ENCODE data around the gene IL17A.
"Not testable (repeated sequence)": the region's sequence is repeated elsewhere in the genome, so short reads cannot be mapped to it uniquely, and the experiment has no call there.

The IL17A gene

DNA sequence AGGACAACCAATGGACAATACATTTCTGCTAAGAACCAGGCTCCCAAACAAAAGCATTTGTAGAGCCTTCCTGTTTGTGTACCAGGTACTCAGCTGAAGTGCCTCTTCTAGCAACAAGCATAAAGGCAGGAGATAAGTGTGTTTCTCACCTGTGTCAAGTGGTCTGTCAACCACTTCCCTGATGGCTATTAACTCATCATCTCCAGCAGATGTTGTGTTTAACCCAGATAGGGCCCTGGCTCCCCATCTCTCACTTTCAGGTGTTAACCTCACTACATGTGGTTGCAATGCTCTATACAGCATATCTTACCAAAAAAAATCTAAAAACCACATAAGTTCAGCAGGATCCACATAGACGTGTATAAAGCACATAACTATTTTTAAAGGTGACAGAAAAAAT, 9.6 kb upstream of the IL17A start:
- ATAC-seq (replicated peaks; ENCODE audit: extremely low read depth, poor library complexity, severe bottlenecking) = peak; percentile 96
- peaks cover 24% of the 10 kb centered on the region for H3K4me1 Mint-ChIP-seq
- H3K27me3 Mint-ChIP-seq = peaks cover 60% of the 10 kb centered on the region
- H3K36me3 Mint-ChIP-seq (ENCODE audit: insufficient read depth) = peaks cover 7% of the 10 kb centered on the region
- no peak overlapping the region for H3K4me3 Mint-ChIP-seq
- peak in 1 of 2 donors; percentile 56 for DNase-seq (ENCODE audit: low spot score in 2 of 2)
- no peaks in the 10 kb centered on the region for H3K9me3 Mint-ChIP-seq
- peak overlapping the region; percentile 42 for H3K27ac Mint-ChIP-seq (ENCODE audit: low read depth)

DNA sequence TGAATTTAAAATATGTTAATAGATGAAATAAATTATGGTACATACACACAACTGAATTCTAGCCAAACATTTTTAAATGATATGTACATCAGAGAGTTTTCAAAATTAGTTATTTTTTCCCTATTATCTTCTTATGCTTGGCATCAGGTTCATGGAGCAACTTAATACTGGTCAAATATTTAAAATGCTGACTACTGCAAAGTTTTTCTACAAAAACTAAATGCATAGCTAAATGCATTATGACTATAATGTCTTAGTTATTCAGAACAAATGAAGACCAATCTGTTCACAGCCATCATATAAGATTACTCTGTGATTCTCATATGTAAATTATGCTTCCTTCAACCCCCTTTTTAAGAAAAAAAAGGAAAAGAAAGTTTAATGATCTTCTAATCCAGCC, 8.2 kb upstream of the IL17A start:
- peaks cover 7% of the 10 kb centered on the region for H3K36me3 Mint-ChIP-seq (ENCODE audit: insufficient read depth)
- H3K27ac Mint-ChIP-seq (ENCODE audit: low read depth) = no peak overlapping the region
- DNase-seq (ENCODE audit: low spot score in 2 of 2) (no peak), ATAC-seq (replicated peaks; ENCODE audit: extremely low read depth, poor library complexity, severe bottlenecking) (no peak)
- peaks cover 24% of the 10 kb centered on the region for H3K4me1 Mint-ChIP-seq
- H3K4me3 Mint-ChIP-seq = no peak overlapping the region
- peaks cover 60% of the 10 kb centered on the region for H3K27me3 Mint-ChIP-seq
- H3K9me3 Mint-ChIP-seq = no peaks in the 10 kb centered on the region

GRCh38 chr6:52180787-52181558, 5.2 kb upstream of the IL17A start:
- H3K27me3 Mint-ChIP-seq = peaks cover 70% of the 10 kb centered on the region
- ATAC-seq (replicated peaks; ENCODE audit: extremely low read depth, poor library complexity, severe bottlenecking) (no peak), DNase-seq (ENCODE audit: low spot score in 2 of 2) (no peak)
- no peak overlapping the region for H3K4me3 Mint-ChIP-seq
- peaks cover 9% of the 10 kb centered on the region for H3K36me3 Mint-ChIP-seq (ENCODE audit: insufficient read depth)
- no peak overlapping the region for H3K27ac Mint-ChIP-seq (ENCODE audit: low read depth)
- peaks cover 19% of the 10 kb centered on the region for H3K4me1 Mint-ChIP-seq
- H3K9me3 Mint-ChIP-seq = no peaks in the 10 kb centered on the region

DNA sequence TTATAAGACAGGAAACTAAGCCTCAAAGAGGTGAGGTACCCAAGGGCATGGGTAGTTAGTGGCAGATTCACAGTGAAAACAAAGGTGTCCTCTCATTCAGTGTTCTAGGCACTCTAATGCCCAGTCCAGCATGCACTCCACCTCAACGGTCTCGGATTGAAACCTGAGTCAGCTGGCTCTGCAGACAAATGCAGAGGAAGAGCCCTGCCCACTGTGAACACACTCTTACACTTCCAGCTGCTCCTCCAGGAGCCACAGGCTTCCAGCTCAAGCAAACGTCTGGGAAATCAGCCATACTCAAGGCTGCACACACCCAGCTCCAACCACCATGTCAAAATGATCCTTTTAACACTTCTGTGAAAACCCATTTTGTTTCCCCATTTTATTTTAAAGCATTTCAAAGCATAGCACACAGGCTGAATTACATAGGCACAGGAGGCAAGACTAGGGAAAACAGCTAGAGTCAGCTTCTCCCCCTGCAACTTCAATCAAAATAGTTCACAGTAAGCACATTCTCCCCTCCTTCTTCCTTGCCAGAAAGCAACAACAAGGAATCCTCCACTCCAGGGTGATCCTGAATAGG, 3.0 kb upstream of the IL17A start:
- Mint-ChIP-seq H3K36me3 (ENCODE audit: insufficient read depth) (peaks cover 5% of the 10 kb centered on the region), H3K9me3 (no peaks in the 10 kb centered on the region), H3K27ac (ENCODE audit: low read depth) (no peak overlapping the region), H3K4me1 (peaks cover 9% of the 10 kb centered on the region), H3K27me3 (peaks cover 89% of the 10 kb centered on the region), H3K4me3 (no peak overlapping the region)
- ATAC-seq (replicated peaks; ENCODE audit: extremely low read depth, poor library complexity, severe bottlenecking) = no peak
- DNase-seq (ENCODE audit: low spot score in 2 of 2) = no peak

DNA sequence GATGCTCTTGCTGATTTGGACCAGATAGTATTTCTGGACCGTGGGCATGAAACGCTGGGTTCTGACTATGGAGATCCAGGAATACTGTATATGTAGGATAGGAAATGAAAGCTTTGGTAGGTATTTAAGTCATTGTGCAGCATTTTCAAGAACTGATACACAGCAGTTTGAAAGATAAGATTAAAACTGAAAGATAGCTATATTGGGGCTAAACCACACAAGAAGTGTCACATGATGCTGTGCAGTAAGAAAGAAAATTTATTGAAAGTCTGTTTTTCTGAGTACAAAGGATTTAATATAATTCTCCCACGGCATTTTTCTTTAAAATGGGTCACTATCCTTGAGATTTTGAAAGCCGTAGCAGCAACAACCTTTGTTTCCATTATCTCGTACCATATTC, 305 bp downstream of the IL17A start:
- no peaks in the 10 kb centered on the region for H3K4me1 Mint-ChIP-seq
- DNase-seq (ENCODE audit: low spot score in 2 of 2) (no peak), ATAC-seq (replicated peaks; ENCODE audit: extremely low read depth, poor library complexity, severe bottlenecking) (no peak)
- no peak overlapping the region for H3K4me3 Mint-ChIP-seq
- peaks cover 2% of the 10 kb centered on the region for H3K36me3 Mint-ChIP-seq (ENCODE audit: insufficient read depth)
- no peak overlapping the region for H3K27ac Mint-ChIP-seq (ENCODE audit: low read depth)
- H3K9me3 Mint-ChIP-seq = no peaks in the 10 kb centered on the region
- peaks cover 87% of the 10 kb centered on the region for H3K27me3 Mint-ChIP-seq

DNA sequence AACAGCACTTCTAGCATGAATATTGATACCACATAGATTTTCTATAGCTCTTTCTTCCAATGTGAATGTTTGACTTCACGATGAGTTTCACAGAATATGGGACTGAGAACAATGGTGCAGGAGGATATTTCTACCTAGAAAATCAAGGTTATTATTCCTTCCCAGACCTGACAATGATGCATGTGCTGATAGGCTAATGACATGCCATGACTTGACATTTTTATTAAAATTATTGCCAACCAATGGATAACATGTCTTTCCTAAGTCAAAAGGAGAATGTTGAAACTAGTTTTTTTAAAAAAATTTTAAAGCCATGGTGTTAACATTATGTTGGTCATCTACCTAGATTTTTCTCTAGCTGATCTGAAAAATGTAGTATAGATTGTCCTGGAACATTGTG, 923 bp downstream of the IL17A start:
- ATAC-seq (replicated peaks; ENCODE audit: extremely low read depth, poor library complexity, severe bottlenecking) (no peak), DNase-seq (ENCODE audit: low spot score in 2 of 2) (no peak)
- peaks cover 2% of the 10 kb centered on the region for H3K36me3 Mint-ChIP-seq (ENCODE audit: insufficient read depth)
- no peaks in the 10 kb centered on the region for H3K4me1 Mint-ChIP-seq
- no peak overlapping the region for H3K27ac Mint-ChIP-seq (ENCODE audit: low read depth)
- H3K9me3 Mint-ChIP-seq = no peaks in the 10 kb centered on the region
- no peak overlapping the region for H3K4me3 Mint-ChIP-seq
- peaks cover 87% of the 10 kb centered on the region for H3K27me3 Mint-ChIP-seq

DNA sequence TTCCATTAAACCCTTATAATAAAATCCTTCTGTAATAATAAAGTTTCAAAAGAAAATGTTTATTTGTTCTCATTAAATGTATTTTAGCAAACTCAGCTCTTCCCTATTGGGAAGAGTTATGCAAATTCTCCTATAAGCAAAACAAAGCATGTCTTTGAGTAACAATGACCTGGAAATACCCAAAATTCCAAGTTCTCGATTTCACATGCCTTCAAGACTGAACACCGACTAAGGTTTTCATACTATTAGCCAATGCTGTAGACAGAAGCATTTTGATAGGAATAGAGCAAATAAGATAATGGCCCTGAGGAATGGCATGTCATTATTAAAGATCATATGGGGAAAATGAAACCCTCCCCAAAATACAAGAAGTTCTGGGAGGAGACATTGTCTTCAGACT, 3.8 kb downstream of the IL17A start:
- DNase-seq (ENCODE audit: low spot score in 2 of 2) = no peak
- H3K36me3 Mint-ChIP-seq (ENCODE audit: insufficient read depth) = peaks cover 2% of the 10 kb centered on the region
- H3K9me3 Mint-ChIP-seq = no peaks in the 10 kb centered on the region
- H3K27me3 Mint-ChIP-seq = peaks cover 80% of the 10 kb centered on the region
- H3K27ac Mint-ChIP-seq (ENCODE audit: low read depth) = no peak overlapping the region
- no peaks in the 10 kb centered on the region for H3K4me1 Mint-ChIP-seq
- no peak for ATAC-seq (replicated peaks; ENCODE audit: extremely low read depth, poor library complexity, severe bottlenecking)
- H3K4me3 Mint-ChIP-seq = no peak overlapping the region

- Mint-ChIP-seq H3K4me3 (no peak overlapping the region), H3K36me3 (ENCODE audit: insufficient read depth) (peaks cover 2% of the 10 kb centered on the region), H3K27ac (ENCODE audit: low read depth) (no peak overlapping the region), H3K4me1 (no peaks in the 10 kb centered on the region), H3K9me3 (no peaks in the 10 kb centered on the region), H3K27me3 (peaks cover 80% of the 10 kb centered on the region)
- ATAC-seq (replicated peaks; ENCODE audit: extremely low read depth, poor library complexity, severe bottlenecking) (no peak), DNase-seq (ENCODE audit: low spot score in 2 of 2) (no peak)
Observed at GRCh38 chr6:52190409-52190808, 4.2 kb downstream of the IL17A start.

- H3K36me3 Mint-ChIP-seq (ENCODE audit: insufficient read depth) = no peaks in the 10 kb centered on the region
- peaks cover 71% of the 10 kb centered on the region for H3K27me3 Mint-ChIP-seq
- no peaks in the 10 kb centered on the region for H3K9me3 Mint-ChIP-seq
- H3K4me3 Mint-ChIP-seq = no peak overlapping the region
- H3K4me1 Mint-ChIP-seq = no peaks in the 10 kb centered on the region
- DNase-seq (ENCODE audit: low spot score in 2 of 2) (no peak), ATAC-seq (replicated peaks; ENCODE audit: extremely low read depth, poor library complexity, severe bottlenecking) (no peak)
- H3K27ac Mint-ChIP-seq (ENCODE audit: low read depth) = no peak overlapping the region
Observed at GRCh38 chr6:52191824-52192223, 5.6 kb downstream of the IL17A start.

DNA sequence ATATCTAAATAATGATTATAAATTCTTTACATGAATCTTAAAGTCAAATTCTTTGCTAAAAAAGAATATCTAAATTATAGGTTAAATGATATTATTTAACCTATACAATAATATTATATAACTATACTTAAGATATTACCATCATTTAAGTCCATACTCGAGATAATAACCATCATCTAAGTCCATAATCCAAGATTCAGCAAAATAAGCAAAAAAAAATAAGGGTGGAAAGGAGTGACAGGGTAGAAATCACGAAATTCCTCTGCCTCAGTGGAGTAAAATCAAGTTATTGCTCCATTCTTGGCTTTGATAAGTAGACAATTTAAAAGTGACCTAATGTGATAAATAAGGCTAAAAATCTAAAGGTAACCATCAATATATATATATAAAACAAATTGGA, 9.7 kb downstream of the IL17A start:
- Mint-ChIP-seq H3K4me3 (no peak overlapping the region), H3K36me3 (ENCODE audit: insufficient read depth) (no peaks in the 10 kb centered on the region), H3K4me1 (no peaks in the 10 kb centered on the region), H3K27ac (ENCODE audit: low read depth) (no peak overlapping the region), H3K27me3 (peaks cover 76% of the 10 kb centered on the region), H3K9me3 (peaks cover 14% of the 10 kb centered on the region)
- DNase-seq (ENCODE audit: low spot score in 2 of 2) (no peak), ATAC-seq (replicated peaks; ENCODE audit: extremely low read depth, poor library complexity, severe bottlenecking) (no peak)

- Mint-ChIP-seq H3K9me3 (peaks cover 14% of the 10 kb centered on the region), H3K27me3 (peaks cover 71% of the 10 kb centered on the region)
- not testable (repeated sequence) for ATAC-seq (replicated peaks; ENCODE audit: extremely low read depth, poor library complexity, severe bottlenecking); DNase-seq (ENCODE audit: low spot score in 2 of 2); H3K36me3 Mint-ChIP-seq (ENCODE audit: insufficient read depth); H3K4me1 Mint-ChIP-seq; H3K27ac Mint-ChIP-seq (ENCODE audit: low read depth); H3K4me3 Mint-ChIP-seq
Observed at GRCh38 chr6:52200088-52200487, 13.9 kb downstream of the IL17A start.

DNA sequence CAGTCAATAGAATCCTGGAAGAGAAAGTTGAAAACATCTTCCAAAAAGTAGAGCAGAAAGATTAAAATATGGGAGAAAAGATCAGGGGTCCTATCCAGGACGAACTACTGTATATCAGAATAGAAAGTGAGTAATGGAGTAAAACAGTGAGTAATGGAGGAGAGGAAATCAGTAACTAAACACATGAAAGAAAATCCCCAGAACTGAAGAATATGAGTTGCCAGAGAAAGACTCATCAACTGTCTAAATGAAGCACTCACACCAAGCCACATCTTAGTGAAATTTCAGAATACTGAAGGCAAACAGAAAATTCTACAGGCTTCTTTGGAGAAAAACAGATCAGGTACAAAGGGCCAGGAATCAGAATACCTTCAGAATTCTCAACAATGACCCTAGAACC, 14.9 kb downstream of the IL17A start:
- peaks cover 64% of the 10 kb centered on the region for H3K27me3 Mint-ChIP-seq
- no peak for ATAC-seq (replicated peaks; ENCODE audit: extremely low read depth, poor library complexity, severe bottlenecking)
- peaks cover 14% of the 10 kb centered on the region for H3K9me3 Mint-ChIP-seq
- no peak overlapping the region for H3K4me3 Mint-ChIP-seq
- no peaks in the 10 kb centered on the region for H3K36me3 Mint-ChIP-seq (ENCODE audit: insufficient read depth)
- DNase-seq (ENCODE audit: low spot score in 2 of 2) = no peak
- no peaks in the 10 kb centered on the region for H3K4me1 Mint-ChIP-seq
- H3K27ac Mint-ChIP-seq (ENCODE audit: low read depth) = no peak overlapping the region

DNA sequence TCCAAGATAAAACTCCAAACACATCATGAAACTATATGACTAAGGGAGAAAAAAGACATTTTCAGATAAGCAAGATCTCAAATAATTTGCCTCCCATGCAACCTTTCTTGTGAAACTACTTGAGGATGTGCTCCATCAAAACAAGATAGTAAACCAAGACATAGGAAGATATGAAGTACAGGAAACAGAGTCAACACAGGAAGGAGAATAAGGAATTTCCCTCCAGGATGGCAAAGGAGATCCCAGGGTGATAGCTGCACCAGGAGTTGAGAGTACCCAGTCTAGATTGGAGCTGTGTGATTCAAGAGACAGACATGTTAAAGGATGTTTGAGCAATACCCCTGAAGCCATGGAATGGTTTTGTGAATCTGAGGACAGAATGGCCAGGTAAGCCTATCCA, 15.3 kb downstream of the IL17A start:
- Mint-ChIP-seq H3K36me3 (ENCODE audit: insufficient read depth) (no peaks in the 10 kb centered on the region), H3K9me3 (peaks cover 14% of the 10 kb centered on the region), H3K27me3 (peaks cover 64% of the 10 kb centered on the region), H3K4me3 (no peak overlapping the region), H3K27ac (ENCODE audit: low read depth) (no peak overlapping the region), H3K4me1 (no peaks in the 10 kb centered on the region)
- no peak for ATAC-seq (replicated peaks; ENCODE audit: extremely low read depth, poor library complexity, severe bottlenecking)
- no peak for DNase-seq (ENCODE audit: low spot score in 2 of 2)

Data from central memory CD8-positive, alpha-beta T cell (primary cell).